ENCODE measurements around the gene OR8G1.
A peak's percentile ranks its signal among the peaks of the same experiment; 100 is the strongest.
"Not testable (repeated sequence)": the region's sequence is repeated elsewhere in the genome, so short reads cannot be mapped to it uniquely, and the experiment has no call there.

The OR8G1 gene

DNA sequence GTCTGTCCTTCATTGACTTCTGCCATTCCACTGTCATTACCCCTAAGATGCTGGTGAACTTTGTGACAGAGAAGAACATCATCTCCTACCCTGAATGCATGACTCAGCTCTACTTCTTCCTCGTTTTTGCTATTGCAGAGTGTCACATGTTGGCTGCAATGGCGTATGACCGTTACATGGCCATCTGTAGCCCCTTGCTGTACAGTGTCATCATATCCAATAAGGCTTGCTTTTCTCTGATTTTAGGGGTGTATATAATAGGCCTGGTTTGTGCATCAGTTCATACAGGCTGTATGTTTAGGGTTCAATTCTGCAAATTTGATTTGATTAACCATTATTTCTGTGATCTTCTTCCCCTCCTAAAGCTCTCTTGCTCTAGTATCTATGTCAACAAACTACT is 9.0 kb downstream of the OR8G1 start:
- DNase-seq: peak; percentile 25

DNA sequence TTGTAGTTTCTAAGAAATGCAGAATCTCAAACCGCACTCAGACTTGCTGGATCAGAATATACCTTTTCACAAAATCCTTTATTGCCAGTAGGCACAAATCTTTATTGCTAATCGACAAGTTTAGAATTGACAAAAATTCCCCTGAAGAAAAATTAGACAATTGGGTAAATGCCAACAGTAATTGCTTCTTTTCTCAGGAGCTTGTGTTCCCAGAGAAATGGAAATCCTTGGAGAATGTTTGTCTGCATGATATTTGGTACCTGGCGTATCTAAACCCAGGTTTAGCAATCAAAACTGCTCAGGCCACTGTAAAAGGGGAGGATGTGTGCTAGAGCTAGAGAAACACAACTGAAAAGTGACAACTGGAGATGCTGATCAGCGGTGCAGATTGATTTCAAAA is 15.2 kb downstream of the OR8G1 start, which contains the start of gene OR8G5:
TSS of gene OR8G5 (plus strand) at position 301 of the 400 bp plus-strand sequence. CDS start 8,556 bp downstream, outside the sequence.
- no peak for DNase-seq

DNA sequence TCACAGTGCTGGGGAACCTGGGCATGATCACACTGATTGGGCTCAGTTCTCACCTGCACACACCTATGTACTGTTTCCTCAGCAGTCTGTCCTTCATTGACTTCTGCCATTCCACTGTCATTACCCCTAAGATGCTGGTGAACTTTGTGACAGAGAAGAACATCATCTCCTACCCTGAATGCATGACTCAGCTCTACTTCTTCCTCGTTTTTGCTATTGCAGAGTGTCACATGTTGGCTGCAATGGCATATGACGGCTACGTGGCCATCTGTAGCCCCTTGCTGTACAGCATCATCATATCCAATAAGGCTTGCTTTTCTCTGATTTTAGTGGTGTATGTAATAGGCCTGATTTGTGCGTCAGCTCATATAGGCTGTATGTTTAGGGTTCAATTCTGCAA is 24.1 kb downstream of the OR8G1 start:
- DNase-seq: peak; percentile 47

DNA sequence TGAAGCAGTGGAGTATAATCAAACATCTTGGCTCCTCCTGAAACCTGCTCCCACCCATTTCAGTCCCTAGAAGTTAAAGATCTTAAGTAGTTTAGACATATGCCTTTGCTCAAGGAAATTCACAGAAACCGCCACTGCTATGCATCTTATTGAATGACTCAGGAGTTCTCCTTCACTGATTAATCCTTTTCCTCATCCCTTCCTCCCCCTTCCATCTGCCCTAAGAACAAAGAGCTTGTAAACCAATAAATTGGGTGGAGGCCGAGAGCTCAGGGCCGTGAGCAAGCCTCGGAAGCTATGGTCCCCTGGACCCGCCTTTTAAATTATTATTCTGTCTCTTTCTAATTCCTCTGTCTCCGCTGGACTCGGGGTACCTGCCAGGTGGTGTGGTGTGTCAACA is 30.0 kb downstream of the OR8G1 start:
- not testable (repeated sequence) for DNase-seq

DNA sequence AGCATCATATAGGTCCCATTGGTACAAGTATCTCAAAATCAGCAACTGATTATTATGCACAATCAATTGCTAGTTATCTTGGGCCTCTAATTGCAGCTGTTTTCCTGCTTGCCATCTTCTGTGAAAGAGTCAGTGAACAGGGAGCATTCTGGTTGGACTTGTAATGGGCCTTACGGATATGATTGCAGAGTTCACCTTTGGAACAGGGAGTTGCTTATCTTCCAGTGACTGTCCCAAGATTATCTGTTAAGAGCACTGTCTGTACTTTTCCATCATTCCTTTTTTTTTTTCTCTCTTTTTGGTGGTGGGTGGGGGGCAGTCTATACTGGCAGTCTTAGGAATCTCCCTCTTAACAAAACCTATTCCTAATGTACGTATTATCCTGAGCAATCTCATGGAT is 33.1 kb downstream of the OR8G1 start:
- DNase-seq: no peak

DNA sequence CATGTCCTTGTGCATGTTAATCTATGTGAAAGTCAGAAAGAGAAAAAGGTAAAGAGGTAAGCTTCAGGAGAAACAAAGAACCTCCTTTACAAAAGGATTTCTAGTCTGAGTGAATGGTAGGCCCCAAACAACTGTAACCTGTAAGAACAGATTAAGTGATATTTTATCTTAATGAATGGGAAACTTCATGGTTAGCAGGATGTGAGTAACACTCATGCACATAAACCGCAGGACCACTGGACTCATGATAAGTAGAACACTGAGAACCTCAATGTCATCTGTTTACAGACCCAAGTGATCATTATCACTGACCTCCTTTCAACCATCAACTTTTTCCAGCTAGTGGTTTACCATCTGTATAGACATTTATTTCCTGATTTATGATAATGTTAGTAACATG is 35.2 kb downstream of the OR8G1 start:
- peak; percentile 19 for DNase-seq

DNA sequence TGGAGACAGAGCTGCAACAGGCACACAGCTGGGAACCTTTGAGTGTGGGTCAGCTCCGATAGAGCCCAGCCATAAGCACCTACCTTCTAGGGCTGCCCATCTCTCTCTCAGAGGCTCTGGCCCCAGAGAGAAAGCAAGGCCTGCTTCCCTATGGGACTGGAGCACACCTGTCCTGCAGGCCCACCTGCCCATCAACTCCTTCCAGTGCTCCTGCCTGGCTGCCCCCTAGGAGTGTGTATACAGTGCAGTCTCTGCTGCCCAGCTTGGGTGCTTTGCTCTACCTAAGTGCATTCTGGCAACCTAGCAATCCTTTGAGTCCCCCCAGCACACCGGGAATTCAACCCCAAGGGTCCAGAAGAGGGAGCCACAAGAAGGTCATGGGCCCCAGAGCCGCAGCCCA is 36.3 kb downstream of the OR8G1 start:
- DNase-seq: no peak

DNA sequence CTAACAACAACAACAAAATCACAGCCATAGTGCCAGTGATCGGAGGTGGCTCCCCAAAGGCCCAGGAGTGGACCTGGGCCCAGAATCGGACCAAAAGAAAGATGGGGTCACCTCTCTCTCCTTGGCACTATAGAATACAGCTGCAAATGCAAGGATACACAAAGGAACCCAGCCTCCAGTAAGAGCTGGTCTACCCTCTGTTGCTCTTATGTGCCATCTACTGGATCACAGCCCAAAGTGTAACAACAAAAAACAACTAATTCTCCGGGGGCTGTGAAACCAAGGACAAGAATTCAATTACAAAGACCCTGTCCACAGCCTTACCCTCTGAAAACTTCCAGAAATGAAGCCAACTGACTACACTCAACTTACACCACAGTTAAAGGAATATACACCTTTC is 36.9 kb downstream of the OR8G1 start:
- peak; percentile 15 for DNase-seq

DNA sequence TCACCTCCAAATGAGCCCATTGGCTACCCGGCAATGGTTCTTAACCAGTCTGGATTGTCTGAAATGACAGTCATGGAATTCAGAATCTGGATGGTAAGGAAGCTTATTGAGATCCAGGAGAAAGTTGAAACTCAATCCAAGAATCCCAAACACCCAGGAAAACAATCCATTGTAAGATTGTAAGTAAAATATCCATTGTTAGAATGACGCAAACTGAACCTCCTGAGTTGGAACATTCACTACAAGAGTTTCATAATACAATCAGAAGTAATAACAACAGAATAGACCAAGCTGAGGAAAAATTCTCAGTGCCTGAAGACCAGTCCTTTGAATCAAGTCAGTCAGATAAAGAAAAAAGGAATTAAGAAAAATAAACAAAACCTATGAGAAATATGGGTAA is 37.4 kb downstream of the OR8G1 start:
- no peak for DNase-seq

DNA sequence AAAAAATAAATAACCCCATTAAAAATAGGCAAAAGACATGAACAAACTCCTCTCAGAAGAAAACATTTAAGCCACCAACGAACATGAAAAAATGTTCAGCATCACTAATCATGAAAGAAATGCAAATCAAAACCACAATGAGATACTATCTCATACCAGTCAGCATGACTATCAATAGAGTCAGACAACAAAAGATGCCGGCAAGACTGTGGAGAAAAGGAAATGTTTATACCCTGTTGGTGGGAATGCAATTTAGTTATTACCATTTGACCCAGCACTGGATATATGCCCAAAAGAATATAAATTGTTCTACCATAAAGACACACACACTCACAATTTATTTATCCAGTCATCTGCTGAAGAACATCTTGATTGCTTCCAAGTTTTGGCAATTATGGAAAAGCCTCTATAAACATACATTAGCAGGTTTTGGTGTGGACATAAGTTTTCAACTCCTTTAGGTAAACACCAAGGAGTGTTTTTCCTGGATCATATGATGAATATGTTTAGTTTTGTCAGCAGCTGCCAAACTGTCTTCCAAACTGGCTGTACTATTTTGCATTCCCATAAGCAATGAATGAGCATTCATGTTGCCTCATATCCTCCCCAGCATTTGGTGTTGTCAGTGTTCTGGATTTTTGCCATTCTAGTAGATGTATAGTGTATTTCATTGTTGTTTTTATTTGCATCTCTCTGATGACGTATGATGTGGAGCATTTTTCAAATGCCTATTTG is 44.9 kb downstream of the OR8G1 start:
- no peak for DNase-seq

DNA sequence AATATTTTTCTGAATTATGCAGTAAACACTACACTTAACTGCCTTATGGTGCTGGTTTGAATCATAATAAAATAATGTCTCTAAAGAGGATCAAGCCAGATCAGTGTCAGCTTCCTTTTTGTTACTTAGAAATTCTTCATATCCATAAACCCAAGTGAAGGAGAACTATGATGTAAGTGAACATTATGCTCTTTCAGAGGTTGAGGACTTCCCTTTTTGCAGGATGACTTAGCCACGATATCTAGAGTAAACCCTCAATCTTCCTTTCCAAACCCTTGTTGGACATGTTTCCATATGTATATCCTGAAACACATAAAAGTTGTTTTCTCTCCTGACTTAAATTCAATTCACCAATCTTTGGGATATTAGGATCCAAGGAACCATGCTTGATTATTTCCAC is 53.8 kb downstream of the OR8G1 start:
- DNase-seq: peak; percentile 47

DNA sequence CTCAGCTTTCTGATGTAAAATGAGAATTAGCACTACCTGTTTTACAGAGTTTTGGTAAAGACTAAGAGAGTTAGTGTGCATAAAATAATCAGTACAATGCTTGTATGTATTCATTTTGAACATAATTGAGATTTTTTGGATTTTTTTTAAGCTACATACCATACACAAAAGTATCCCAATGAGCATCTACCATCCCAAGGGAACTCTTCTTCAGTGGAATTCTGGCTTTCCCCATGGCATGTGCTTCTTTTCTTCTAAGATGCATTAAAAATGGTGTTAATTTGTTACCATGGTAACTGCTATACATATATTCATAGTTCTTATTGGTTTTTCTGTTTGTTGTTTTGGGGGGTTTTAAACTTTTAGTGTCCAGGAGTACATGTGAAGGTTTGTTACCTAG is 55.1 kb downstream of the OR8G1 start:
- no peak for DNase-seq

DNA sequence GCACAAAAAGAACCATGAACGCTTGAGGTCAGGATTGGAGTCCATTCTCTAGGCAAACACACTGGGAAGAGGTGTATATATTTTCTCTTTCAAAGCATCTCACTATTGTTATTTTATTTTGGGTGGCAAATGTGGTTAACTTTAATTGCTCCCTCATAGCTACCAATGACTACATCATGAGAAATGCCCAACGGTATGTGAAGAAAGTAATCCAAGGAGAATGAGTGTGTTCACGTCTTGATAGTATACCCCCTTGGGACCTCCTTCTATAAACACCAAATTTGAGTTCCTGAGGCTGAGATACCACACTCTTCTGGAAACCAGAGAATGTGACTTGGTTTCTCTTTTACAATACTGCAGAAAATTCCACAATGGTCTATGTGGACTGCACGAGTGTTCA is 57.0 kb downstream of the OR8G1 start:
- no peak for DNase-seq

DNA sequence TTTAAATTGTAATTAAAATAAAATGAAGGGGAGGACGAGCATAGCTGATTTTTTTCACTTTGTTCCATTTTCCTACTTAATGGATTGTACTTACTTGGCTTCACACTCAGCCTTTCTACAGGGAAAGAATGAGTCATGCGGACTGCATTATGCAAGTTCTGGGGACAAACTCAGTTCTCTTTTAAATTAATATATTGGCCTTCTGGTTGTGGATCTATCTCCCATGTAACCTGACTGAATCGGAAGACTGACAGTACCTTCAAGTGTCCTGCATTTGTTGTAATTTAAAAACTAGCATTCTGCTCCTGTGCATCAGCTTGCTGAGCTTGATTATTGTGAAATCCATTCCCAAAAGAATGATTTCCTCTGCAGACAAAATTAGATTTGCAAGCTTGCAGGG is 60.7 kb downstream of the OR8G1 start:
- DNase-seq: no peak

DNA sequence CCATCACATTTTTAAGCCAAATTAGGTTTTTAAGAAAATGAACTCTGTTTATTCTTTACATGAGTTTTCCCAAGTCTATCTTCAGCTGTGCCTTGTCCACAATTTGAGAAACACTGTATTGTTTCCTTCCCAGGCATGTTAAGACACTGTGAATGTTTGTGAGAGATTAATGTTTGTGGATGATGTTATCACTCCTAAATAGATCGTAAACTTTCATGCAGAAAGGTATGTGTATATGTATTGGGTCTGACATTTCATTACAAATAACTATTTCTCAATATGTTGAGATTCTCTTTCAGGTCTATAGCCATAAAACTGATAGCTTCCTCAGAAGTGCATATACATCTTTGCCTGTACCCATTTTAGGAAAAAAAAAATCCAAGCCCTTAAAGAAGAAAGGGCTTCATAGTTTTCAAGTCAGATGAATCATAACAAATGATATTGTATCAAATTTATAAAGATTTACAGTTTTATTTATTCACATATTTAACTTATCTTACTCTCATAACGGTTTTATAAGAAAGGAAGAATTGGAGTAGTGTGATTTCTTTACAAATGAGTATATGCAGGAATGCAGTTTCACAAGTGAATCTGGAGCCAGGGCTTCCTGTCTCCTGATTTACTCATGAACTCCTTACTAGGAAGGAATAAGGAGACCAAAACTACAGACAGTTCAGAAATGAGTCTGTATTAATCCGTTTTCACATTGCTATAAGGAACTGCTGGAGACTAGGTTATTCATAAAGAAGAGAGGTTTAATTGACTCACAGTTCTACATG is 61.6 kb downstream of the OR8G1 start:
- DNase-seq: peak; percentile 13

Measured in suppressor macrophage treated with lipopolysaccharide for 4 hours (primary cell).